T-cell (primary cell): ENCODE results near the gene INHA. TPM values are rescaled to one million over a fixed set of nuclear protein-coding genes. Genes with fewer than 3 reads are reported as not detected.

Source experiments
- ATAC-seq, 4 experiments: fragments of 200-7000 bp in 3 of 4; fragments of 150-1000 bp in 1 of 4; cut with Tn5 transposase; replicated peaks in 1 of 4; 1 replicate in 3 of 4; 2 replicates in 1 of 4; pipeline ENCODE4 v1.10.0; 2021; ENCODE audit warnings: moderate library complexity in 3 of 4, mild to moderate bottlenecking in 2 of 4, moderate number of reproducible peaks in 1 of 4
- CTCF ChIA-PET, 2 donors: fragments of 300-600 bp; sonication (Branson Sonifier 250); formaldehyde crosslinking; loops; one replicate each; lab custom pipeline; 2022; ENCODE audit warnings: antibody characterized with exemption in 2 of 2; lab: Charles Lee
- POLR2A ChIA-PET, 2 donors: fragments of 300-600 bp; sonication (Branson Sonifier 250); formaldehyde crosslinking; loops; one replicate each; lab custom pipeline; 2022; ENCODE audit warnings: antibody characterized with exemption in 2 of 2; lab: Charles Lee
- DNase-seq, 35 experiments: peaks; one replicate each; pipeline versions ENCODE4 v3.0.0 to v3.0.0-alpha.2; 2013 to 2023
- H3K27ac ChIP-seq: one replicate; pipeline ENCODE4 v1.5.1; 2013; ENCODE audit warnings: low read length
- H3K27me3 ChIP-seq, 2 experiments: replicated peaks in 1 of 2; 1 replicate in 1 of 2; 2 replicates in 1 of 2; pipeline versions ENCODE4 v1.6.1 to v1.7.0; 2013; ENCODE audit warnings: low read length in 1 of 2, mixed read lengths in 1 of 2; ENCODE audit not compliant: control insufficient read depth in 2 of 2, insufficient read depth in 2 of 2; ENCODE audit errors: extremely low read depth in 1 of 2
- H3K36me3 ChIP-seq, 2 donors: 1 replicate in 1 of 2; 2 replicates in 1 of 2; pipeline versions ENCODE4 v1.6.1 to v1.7.0; 2013; ENCODE audit warnings: low read length in 1 of 2; ENCODE audit not compliant: control insufficient read depth in 2 of 2, insufficient read depth in 1 of 2; ENCODE audit errors: extremely low read depth in 1 of 2
- H3K4me1 ChIP-seq, 2 experiments: 1 replicate in 1 of 2; 2 replicates in 1 of 2; pipeline versions ENCODE4 v1.6.1 to v1.7.0; 2013; ENCODE audit warnings: low read length in 2 of 2, mixed read lengths in 1 of 2; ENCODE audit not compliant: insufficient read depth in 2 of 2, control insufficient read depth in 1 of 2; ENCODE audit errors: extremely low read depth in 1 of 2
- H3K4me3 ChIP-seq, 2 donors: 1 replicate in 1 of 2; 2 replicates in 1 of 2; pipeline versions ENCODE4 v1.5.1 to v1.7.0; 2013; ENCODE audit warnings: mild to moderate bottlenecking in 2 of 2, low read length in 1 of 2, moderate library complexity in 1 of 2; ENCODE audit not compliant: control insufficient read depth in 1 of 2; ENCODE audit errors: extremely low read depth in 1 of 2
- H3K9me3 ChIP-seq: 2 replicates; pipeline ENCODE4 v1.7.0; 2013
- H3K27ac Mint-ChIP-seq, 2 donors: one replicate each; pipeline ENCODE4 v1.8.0; 2020 to 2021; ENCODE audit warnings: mild to moderate bottlenecking in 2 of 2, mixed read lengths in 2 of 2
- H3K27me3 Mint-ChIP-seq, 2 donors: one replicate each; pipeline ENCODE4 v1.8.0; 2021 to 2022; ENCODE audit warnings: mixed read lengths in 2 of 2
- H3K36me3 Mint-ChIP-seq: one replicate; pipeline ENCODE4 v1.8.0; 2021; ENCODE audit warnings: mixed read lengths
- H3K4me1 Mint-ChIP-seq, 3 donors: one replicate each; pipeline ENCODE4 v1.8.0; 2020 to 2022; ENCODE audit warnings: mixed read lengths in 3 of 3, mild to moderate bottlenecking in 1 of 3
- H3K4me3 Mint-ChIP-seq, 3 donors: one replicate each; pipeline ENCODE4 v1.8.0; 2020 to 2022; ENCODE audit warnings: mild to moderate bottlenecking in 3 of 3, mixed read lengths in 3 of 3, moderate library complexity in 3 of 3
- H3K9me3 Mint-ChIP-seq, 3 donors: one replicate each; pipeline ENCODE4 v1.8.0; 2020 to 2022; ENCODE audit warnings: mixed read lengths in 3 of 3
- WGBS: methylation state at CpG from one replicate; pipeline ENCODE4 v1.1.5; 2013; ENCODE audit warnings: missing lambda C conversion rate; ENCODE audit not compliant: insufficient coverage; 5-methylcytosine and 5-hydroxymethylcytosine counted together
- total RNA-seq, 35 experiments: library from RNA in 6 of 35; stranded (reverse) in 6 of 35; fragments of 120-200 nt in 1 of 35; gene quantifications; one replicate each; pipeline versions ENCODE4 v1.2.1 to v1.2.4 and lab custom pipeline; 2013 to 2026

INHA gene
- total RNA-seq, 5 donors from 2014 or later (not counting 1 experiment from before 2014, with no cell fraction given): 0.16 TPM; not detected in 4

- no peak for DNase-seq
- peaks cover 36 to 59% of the 10 kb centered on the region in 2 donors for H3K27me3 Mint-ChIP-seq
- no peaks in the 10 kb centered on the region for H3K36me3 Mint-ChIP-seq
Observed at GRCh38 chr2:219570194-219570923, 1.8 kb upstream of the INHA start.

GRCh38 chr2:219570924-219571310 is 1.2 kb upstream of the INHA start:
- Histone ChIP-seq H3K27me3 (peaks cover 0 to 77% of the 10 kb centered on the region in 2 experiments), H3K4me3 (peak overlapping the region; percentile 17 to 48), H3K27ac (no peak overlapping the region), H3K4me1 (peaks cover 0 to 7% of the 10 kb centered on the region in 2 experiments), H3K36me3 (no peaks in the 10 kb centered on the region), H3K9me3 (no peaks in the 10 kb centered on the region)
- DNase-seq (no peak), ATAC-seq (peak in 3 of 4 experiments; percentile 12 to 43 (median 32))
- Mint-ChIP-seq H3K27me3 (peaks cover 36 to 64% of the 10 kb centered on the region in 2 donors), H3K36me3 (no peaks in the 10 kb centered on the region), H3K4me1 (peaks cover 2 to 5% (median 4%) of the 10 kb centered on the region in 3 donors), H3K9me3 (no peaks in the 10 kb centered on the region), H3K4me3 (peak overlapping the region in 1 of 3 donors; percentile 59), H3K27ac (no peak overlapping the region)
- ChIA-PET CTCF (no interaction called here), POLR2A (no interaction called here)
- 1% methylated on average over 29 of the region's 55 CpGs for WGBS

More at GRCh38 chr2:219570194-219570923, 1.8 kb upstream of the INHA start:
- peak; percentile 36 to 54 (median 52) for ATAC-seq
- peak overlapping the region; percentile 39 to 59 (median 59) for H3K4me3 Mint-ChIP-seq
- H3K27ac ChIP-seq: no peak overlapping the region
- peaks cover 0 to 7% of the 10 kb centered on the region in 2 experiments for H3K4me1 ChIP-seq
- H3K36me3 ChIP-seq: no peaks in the 10 kb centered on the region
- no peaks in the 10 kb centered on the region for H3K9me3 Mint-ChIP-seq
- WGBS: 26% methylated on average over 95 of the region's 95 CpGs
- peaks cover 2 to 5% (median 4%) of the 10 kb centered on the region in 3 donors for H3K4me1 Mint-ChIP-seq
- POLR2A ChIA-PET: no interaction called here
- peak overlapping the region in 1 of 2 donors; percentile 48 for H3K4me3 ChIP-seq
- peaks cover 0 to 72% of the 10 kb centered on the region in 2 experiments for H3K27me3 ChIP-seq
- H3K9me3 ChIP-seq: no peaks in the 10 kb centered on the region
- H3K27ac Mint-ChIP-seq: no peak overlapping the region
- CTCF ChIA-PET: no interaction called here

GRCh38 chr2:219571311-219572236 is 536 bp upstream of the INHA start, which contains the start of gene OBSL1:
TSS of gene OBSL1 (minus strand) at chr2:219571539. CDS start at chr2:219571232, 307 bp downstream.
- peaks cover 37 to 69% of the 10 kb centered on the region in 2 donors for H3K27me3 Mint-ChIP-seq
- peak within 1 kb of the TSS; percentile 21 to 59 (median 24) for H3K4me3 Mint-ChIP-seq

GRCh38 chr2:219573166-219573565 is 1.1 kb downstream of the INHA start:
- Histone ChIP-seq H3K36me3 (no peaks in the 10 kb centered on the region), H3K27me3 (peaks cover 0 to 75% of the 10 kb centered on the region in 2 experiments), H3K9me3 (no peaks in the 10 kb centered on the region), H3K4me3 (no peak overlapping the region), H3K27ac (no peak overlapping the region), H3K4me1 (peaks cover 0 to 7% of the 10 kb centered on the region in 2 experiments)
- 93% methylated on average over 2 of the region's 5 CpGs for WGBS
- Mint-ChIP-seq H3K4me1 (peaks cover 2 to 5% (median 4%) of the 10 kb centered on the region in 3 donors), H3K27me3 (peaks cover 29 to 61% of the 10 kb centered on the region in 2 donors), H3K36me3 (no peaks in the 10 kb centered on the region), H3K9me3 (no peaks in the 10 kb centered on the region), H3K27ac (no peak overlapping the region), H3K4me3 (peak overlapping the region in 1 of 3 donors; percentile 9)
- DNase-seq (no peak), ATAC-seq (no peak)
- CTCF ChIA-PET: interaction anchor here in 1 of 2 donors (0.7 kb wide), 2 partner anchors 487 to 1282 kb away, joined by 4 read pairs; no protein-coding TSS in a partner anchor
- POLR2A ChIA-PET: no interaction called here

More at GRCh38 chr2:219571311-219572236, 536 bp upstream of the INHA start, which contains the start of gene OBSL1:
- ATAC-seq: peak; percentile 22 to 61 (median 33)
- Histone ChIP-seq H3K4me1 (peaks cover 0 to 7% of the 10 kb centered on the region in 2 experiments), H3K9me3 (no peaks in the 10 kb centered on the region), H3K27me3 (peaks cover 0 to 81% of the 10 kb centered on the region in 2 experiments), H3K36me3 (no peaks in the 10 kb centered on the region), H3K4me3 (peak within 1 kb of the TSS; percentile 17 to 48), H3K27ac (no peak within 1 kb of the TSS)
- POLR2A ChIA-PET: no interaction called here
- 11% methylated on average over 32 of the region's 42 CpGs for WGBS
- H3K36me3 Mint-ChIP-seq: no peaks in the 10 kb centered on the region
- no peaks in the 10 kb centered on the region for H3K9me3 Mint-ChIP-seq
- H3K4me1 Mint-ChIP-seq: peaks cover 2 to 5% (median 4%) of the 10 kb centered on the region in 3 donors
- H3K27ac Mint-ChIP-seq: peak within 1 kb of the TSS in 1 of 2 donors; percentile 56
- DNase-seq: no peak
- CTCF ChIA-PET: no interaction called here

- CTCF ChIA-PET: no interaction called here
Observed at GRCh38 chr2:219574484-219575311, 2.6 kb downstream of the INHA start.

More at GRCh38 chr2:219574484-219575311, 2.6 kb downstream of the INHA start:
- Histone ChIP-seq H3K4me1 (peaks cover 0 to 7% of the 10 kb centered on the region in 2 experiments), H3K36me3 (no peaks in the 10 kb centered on the region), H3K27me3 (peaks cover 0 to 63% of the 10 kb centered on the region in 2 experiments), H3K27ac (no peak overlapping the region), H3K4me3 (no peak overlapping the region), H3K9me3 (no peaks in the 10 kb centered on the region)
- Mint-ChIP-seq H3K36me3 (no peaks in the 10 kb centered on the region), H3K9me3 (no peaks in the 10 kb centered on the region), H3K27ac (no peak overlapping the region), H3K4me1 (peaks cover 2 to 4% (median 3%) of the 10 kb centered on the region in 3 donors), H3K4me3 (no peak overlapping the region), H3K27me3 (peaks cover 25 to 49% of the 10 kb centered on the region in 2 donors)
- no peak for DNase-seq
- POLR2A ChIA-PET: no interaction called here
- no peak for ATAC-seq
- 88% methylated on average over 21 of the region's 22 CpGs for WGBS
